GM19240 (cell line): ENCODE data around the gene ALDOA.

Source experiments
- DNase-seq: peaks from one replicate; pipeline ENCODE4 v3.0.0; 2011; ENCODE audit warnings: low spot score; ENCODE audit not compliant: insufficient read length

The ALDOA gene

GRCh38 chr16:30068750-30069610 lies 3.4 kb downstream of the ALDOA start:
- DNase-seq, result no peak

- no peak for DNase-seq
These were observed 4.3 kb downstream of the ALDOA start for GRCh38 chr16:30069611-30070462.

- no peak for DNase-seq
These were observed 4.9 kb downstream of the ALDOA start for GRCh38 chr16:30070490-30070889.

- DNase-seq, result peak; percentile 95
These were observed 10.1 kb downstream of the ALDOA start, which contains the start of gene PPP4C for GRCh38 chr16:30075503-30076275. Gene PPP4C (plus strand): TSS chr16:30075994. CDS start chr16:30076378, 384 bp downstream.

GRCh38 chr16:30076276-30076791 lies 10.8 kb downstream of the ALDOA start:
- no peak for DNase-seq

- DNase-seq, result no peak
These were observed 12.1 kb downstream of the ALDOA start for GRCh38 chr16:30077656-30078055.

- no peak for DNase-seq
These were observed 13.2 kb downstream of the ALDOA start for GRCh38 chr16:30078744-30079143.

- DNase-seq, result no peak
These were observed 13.9 kb downstream of the ALDOA start for GRCh38 chr16:30079480-30079879.

GRCh38 chr16:30082545-30083090 lies 17.1 kb downstream of the ALDOA start:
- no peak for DNase-seq

- no peak for DNase-seq
These were observed 17.9 kb downstream of the ALDOA start for GRCh38 chr16:30083216-30084055.

GRCh38 chr16:30084096-30084815 lies 18.7 kb downstream of the ALDOA start:
- DNase-seq, result no peak

GRCh38 chr16:30084816-30085159 lies 19.2 kb downstream of the ALDOA start:
- no peak for DNase-seq

- DNase-seq, result no peak
These were observed 19.7 kb downstream of the ALDOA start for GRCh38 chr16:30085247-30085646.

- DNase-seq, result no peak
These were observed 20.3 kb downstream of the ALDOA start for GRCh38 chr16:30085820-30086219.

GRCh38 chr16:30086291-30087140 lies 21.0 kb downstream of the ALDOA start:
- no peak for DNase-seq

- no peak for DNase-seq
These were observed 21.8 kb downstream of the ALDOA start for GRCh38 chr16:30087181-30087898.

GRCh38 chr16:30088237-30088831 lies 22.8 kb downstream of the ALDOA start:
- no peak for DNase-seq
